RWPE1 (cell line): ENCODE data around the gene EDRF1.

ENCODE experiments used
- CTCF ChIA-PET: fragments of 350-600 bp; sonication (Branson Sonifier 250); formaldehyde crosslinking; extraction: SDS; loops from one replicate; lab custom pipeline; 2021; lab: Yijun Ruan, JAX
- POLR2A ChIA-PET: fragments of 400-600 bp; formaldehyde crosslinking; extraction: SDS; loops from one replicate; lab custom pipeline; 2020; ENCODE audit warnings: antibody characterized with exemption; ENCODE audit not compliant: low non-redundant PET; lab: Yijun Ruan, JAX
- DNase-seq: peaks from one replicate; pipeline ENCODE4 v3.0.0; 2012; ENCODE audit warnings: low spot score
- H3K27ac ChIP-seq: fragments of 450-650 bp; 2 replicates; pipeline ENCODE4 v1.5.1; 2017
- CTCF ChIP-seq: fragments of 450-650 bp; conservative IDR thresholded peaks from 2 replicates; pipeline ENCODE4 v1.5.1; 2017; ENCODE audit warnings: low read depth, mild to moderate bottlenecking

The EDRF1 gene

GRCh38 chr10:125782054-125782453 is 62.5 kb downstream of the EDRF1 start:
- TF ChIP-seq CTCF = no peak
- ChIA-PET CTCF (interaction anchor here (1.0 kb wide), 1 partner anchor 10 kb away, joined by 3 read pairs; no protein-coding TSS in a partner anchor), POLR2A (no interaction called here)
- DNase-seq = no peak
- no peak overlapping the region for H3K27ac ChIP-seq

- DNase-seq = no peak
- no peak overlapping the region for H3K27ac ChIP-seq
- POLR2A ChIA-PET = no interaction called here
- TF ChIP-seq CTCF = no peak
- CTCF ChIA-PET = no interaction called here
Measured at GRCh38 chr10:125782616-125783015, 63.1 kb downstream of the EDRF1 start.

- TF ChIP-seq CTCF = no peak
- CTCF ChIA-PET = interaction anchor here (0.5 kb wide), 1 partner anchor 888 kb away, joined by 3 read pairs; no protein-coding TSS in a partner anchor
- no peak for DNase-seq
- POLR2A ChIA-PET = no interaction called here
- no peak overlapping the region for H3K27ac ChIP-seq
Measured at GRCh38 chr10:125783408-125783807, 63.9 kb downstream of the EDRF1 start.

GRCh38 chr10:125783957-125784356 is 64.4 kb downstream of the EDRF1 start:
- POLR2A ChIA-PET = no interaction called here
- DNase-seq = no peak
- CTCF ChIA-PET = interaction anchor here (0.5 to 0.7 kb wide), 2 partner anchors 25 to 889 kb away, joined by 3 read pairs; no protein-coding TSS in a partner anchor
- TF ChIP-seq CTCF = no peak
- no peak overlapping the region for H3K27ac ChIP-seq

GRCh38 chr10:125785791-125786190 is 66.3 kb downstream of the EDRF1 start:
- ChIA-PET POLR2A (no interaction called here), CTCF (no interaction called here)
- no peak for DNase-seq
- H3K27ac ChIP-seq = no peak overlapping the region
- no peak for TF ChIP-seq CTCF

- ChIA-PET CTCF (interaction anchor here (0.7 kb wide), 1 partner anchor 16 kb away, joined by 3 read pairs; no protein-coding TSS in a partner anchor), POLR2A (no interaction called here)
- no peak overlapping the region for H3K27ac ChIP-seq
- TF ChIP-seq CTCF = no peak
- DNase-seq = no peak
Measured at GRCh38 chr10:125788156-125789034, 68.9 kb downstream of the EDRF1 start.
